Measurements from ENCODE around the gene IGF2.

The IGF2 gene

GRCh38 chr11:2102132-2102882 lies 36.9 kb downstream of the IGF2 start:
- no peak for DNase-seq

- DNase-seq: no peak
Measured at GRCh38 chr11:2101171-2101675, 38.0 kb downstream of the IGF2 start.

- peak; percentile 77 for DNase-seq
Measured at GRCh38 chr11:2100361-2101170, 38.6 kb downstream of the IGF2 start.

DNA sequence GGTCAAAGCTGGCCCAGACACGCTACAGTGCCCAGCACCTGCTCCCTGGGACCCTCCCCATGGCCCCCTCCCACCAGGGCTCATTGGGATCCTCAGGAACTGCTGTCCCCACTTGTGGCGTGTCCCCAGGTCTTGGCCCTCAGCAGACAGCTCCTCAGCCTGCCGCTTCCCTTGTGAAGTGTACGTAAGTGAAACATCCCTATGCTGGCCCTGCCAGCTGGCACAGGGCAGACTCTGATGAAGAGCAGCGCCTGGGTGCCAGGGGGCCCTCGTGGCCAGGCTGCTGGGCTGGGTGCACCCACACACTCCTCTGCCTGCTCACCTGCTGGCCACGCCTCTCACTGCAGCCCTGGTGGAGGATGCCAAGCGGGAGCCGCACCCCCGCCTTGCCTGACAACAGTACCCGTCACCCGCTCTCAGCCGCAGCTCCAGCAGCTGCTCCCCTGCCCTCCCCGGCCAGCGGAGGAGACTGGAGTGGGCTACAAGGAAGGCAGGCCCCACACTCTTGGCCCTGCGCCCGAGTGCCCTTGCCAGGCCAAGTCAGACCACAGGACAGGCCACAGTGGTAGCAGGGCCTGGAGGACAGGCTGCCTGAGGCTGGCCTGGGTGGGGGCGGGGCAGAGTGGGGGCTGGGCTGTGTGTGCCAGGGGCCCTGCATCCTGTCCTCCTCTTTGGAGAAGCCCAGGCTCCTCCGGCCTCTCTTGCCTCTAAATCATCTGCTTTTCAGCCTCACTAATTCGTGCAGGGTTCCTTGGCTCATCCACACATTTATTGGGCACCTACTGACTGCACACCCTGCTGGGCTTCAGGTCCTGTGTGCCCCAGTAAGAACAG lies 39.5 kb downstream of the IGF2 start:
- peak; percentile 25 for DNase-seq

GRCh38 chr11:2098691-2099515 lies 40.3 kb downstream of the IGF2 start:
- peak; percentile 72 for DNase-seq

GRCh38 chr11:2097998-2098690 lies 41.0 kb downstream of the IGF2 start:
- no peak for DNase-seq

DNA sequence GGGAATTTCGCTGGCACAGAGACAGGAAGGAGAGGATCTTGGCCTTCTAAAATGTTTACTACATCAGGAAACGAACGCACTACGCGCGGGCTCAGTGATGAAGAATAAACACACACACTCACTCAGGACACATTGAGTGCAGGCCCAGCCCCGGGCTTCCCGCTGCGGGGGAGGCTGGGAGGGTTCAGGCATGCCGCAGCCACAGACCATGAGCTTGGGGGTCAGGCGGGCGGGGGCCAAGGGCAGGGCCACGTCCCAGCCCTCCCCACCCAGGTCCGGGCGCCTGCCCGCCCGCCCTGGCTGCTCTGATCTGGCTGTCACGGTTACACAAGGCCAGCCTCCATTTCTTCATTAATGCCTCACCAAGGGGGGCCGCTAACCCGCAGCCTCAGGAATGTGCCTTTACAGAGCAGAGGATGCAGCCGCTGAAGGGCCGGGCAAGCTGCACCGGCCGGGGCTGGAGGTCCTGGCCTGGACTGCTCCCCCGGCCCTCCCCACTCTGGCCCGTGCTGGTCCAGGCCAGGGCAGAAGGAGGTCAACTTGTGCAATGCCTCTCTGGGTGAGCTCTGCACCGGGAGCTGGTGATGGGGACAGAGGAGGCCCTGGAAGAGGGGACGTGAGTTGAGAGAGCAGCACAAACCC lies 41.7 kb downstream of the IGF2 start:
- DNase-seq: peak; percentile 35

DNA sequence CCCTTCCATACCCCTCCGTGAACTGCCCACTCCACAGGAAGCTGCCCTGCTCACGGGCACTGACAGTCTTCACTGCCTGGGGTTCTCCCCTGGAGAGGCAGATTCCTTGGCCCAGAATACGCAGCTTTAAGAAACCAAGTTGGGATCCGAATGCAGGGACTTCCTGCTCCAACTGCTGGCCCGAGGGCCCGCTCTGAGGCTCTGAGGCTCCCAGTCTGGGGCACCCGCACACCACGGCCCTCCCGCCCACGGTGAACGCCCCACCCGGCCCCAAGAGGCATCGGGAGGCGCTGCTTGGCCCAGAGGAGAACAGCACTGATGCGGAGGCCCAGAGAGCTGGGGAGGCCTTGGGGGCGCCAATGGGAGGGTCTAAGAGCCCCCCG lies 42.3 kb downstream of the IGF2 start:
- DNase-seq: peak; percentile 4

- no peak for DNase-seq
Measured at GRCh38 chr11:2096011-2096918, 42.9 kb downstream of the IGF2 start.

DNA sequence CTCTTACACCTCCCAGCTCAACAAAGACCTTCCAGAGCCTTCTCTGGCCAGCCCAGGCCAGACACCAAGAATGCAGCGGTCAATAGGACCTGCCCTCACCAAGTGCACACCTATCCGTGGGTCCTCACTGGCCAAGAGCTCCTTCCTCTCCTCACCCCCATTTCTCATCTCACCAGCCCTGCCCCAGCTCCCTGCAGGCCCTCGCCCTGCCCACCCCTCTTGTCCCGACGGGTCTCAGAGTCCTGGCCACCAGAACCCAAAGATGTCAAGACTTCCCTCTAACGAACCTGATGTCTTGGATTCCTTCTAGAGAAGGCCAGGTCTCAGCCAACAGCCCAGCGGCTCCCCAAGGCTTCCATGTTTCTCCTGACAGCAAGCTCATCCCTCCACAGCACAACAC lies 43.6 kb downstream of the IGF2 start:
- no peak for DNase-seq

DNA sequence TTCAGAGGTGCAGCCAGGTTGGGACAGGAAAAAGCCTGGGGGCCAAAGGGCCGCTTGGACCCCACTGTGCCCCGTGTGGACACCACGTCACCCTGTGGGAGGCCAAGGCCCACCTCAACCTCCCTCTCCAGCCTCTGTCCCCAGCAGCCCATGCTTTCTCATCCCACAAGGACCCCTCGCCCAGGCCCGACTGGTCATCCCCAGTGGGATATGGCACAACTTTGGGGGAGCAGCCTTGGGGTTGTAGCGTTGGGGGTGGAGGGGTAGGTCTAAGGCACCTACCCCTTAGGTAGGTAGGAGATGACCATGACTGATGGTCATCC lies 44.0 kb downstream of the IGF2 start:
- DNase-seq: no peak

DNA sequence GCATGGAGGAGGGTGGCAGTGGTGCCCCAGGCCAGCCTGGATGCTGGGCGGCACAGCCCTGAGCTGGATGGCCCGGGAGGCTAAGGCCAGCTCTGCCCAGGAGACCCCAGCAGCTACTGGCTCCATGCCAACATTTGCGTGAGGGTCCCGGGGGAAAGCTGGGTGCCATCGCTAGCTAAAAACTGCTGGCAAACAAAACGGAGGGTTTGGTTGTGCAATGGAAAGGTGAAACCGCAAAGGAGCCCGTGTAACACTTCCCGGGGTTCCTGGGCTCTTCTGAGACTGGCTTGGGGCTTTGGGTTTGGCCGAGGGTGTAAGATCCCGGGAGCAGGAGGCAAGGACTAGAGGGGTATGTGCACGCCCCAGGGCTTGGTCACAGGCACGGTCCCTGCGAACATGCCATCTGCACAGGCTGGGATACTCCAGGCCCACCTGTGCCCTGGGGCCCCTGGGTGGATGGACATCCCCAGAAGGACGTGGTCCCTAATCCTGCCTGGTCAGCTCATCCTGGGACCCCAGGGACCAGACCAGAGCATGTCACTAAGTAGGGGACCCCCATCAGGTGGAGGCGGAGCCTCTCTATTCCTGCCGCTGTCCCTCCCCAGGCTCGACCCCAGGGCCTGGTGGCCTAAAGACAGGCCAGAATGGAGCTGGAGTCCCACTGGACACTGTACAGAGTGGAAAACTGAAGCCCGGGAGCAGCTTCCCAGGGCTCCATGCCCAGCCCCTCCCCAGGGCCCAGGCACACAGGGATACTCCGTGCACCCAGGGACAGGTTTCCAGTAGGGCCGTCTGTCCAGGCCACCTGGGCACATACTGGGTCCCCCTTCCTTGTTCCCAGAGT lies 44.6 kb downstream of the IGF2 start:
- no peak for DNase-seq

DNA sequence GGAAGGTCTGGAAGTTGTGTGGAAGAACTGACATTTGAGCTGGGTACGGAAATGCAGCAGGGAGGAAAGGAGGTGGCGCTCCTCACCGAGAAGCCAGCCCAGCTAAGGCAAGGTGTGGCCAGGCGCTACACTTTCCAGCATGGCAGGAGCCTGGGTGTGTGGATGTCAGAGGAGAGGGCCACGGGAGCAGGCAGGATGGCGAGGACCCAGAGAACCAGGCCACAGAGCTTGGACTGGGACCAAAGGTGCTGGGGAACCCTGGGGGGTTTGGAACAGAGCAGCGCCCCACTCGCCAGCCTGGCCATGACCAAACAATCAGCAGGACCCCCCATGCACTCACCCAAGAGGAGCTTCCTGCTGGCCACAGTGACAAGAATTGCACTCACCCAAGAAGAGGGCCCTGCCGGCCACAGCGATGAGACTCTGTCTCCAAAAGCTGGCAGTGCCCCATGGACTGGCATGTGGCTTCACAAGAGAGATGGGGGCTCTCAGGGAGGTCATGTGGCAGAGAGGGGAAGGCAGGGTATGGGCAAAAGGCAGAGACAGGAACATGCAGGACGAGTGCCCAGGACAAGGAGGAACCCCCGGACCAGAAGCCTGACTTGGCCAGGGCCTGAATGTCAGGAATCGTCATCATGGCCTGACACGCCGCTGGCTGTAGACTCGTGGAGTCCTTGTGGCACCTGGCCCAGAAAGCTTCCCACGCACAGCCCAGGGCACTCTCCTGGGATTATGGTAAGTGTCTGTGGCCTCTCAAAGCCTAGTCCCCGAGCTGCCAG lies 45.4 kb downstream of the IGF2 start:
- no peak for DNase-seq

DNA sequence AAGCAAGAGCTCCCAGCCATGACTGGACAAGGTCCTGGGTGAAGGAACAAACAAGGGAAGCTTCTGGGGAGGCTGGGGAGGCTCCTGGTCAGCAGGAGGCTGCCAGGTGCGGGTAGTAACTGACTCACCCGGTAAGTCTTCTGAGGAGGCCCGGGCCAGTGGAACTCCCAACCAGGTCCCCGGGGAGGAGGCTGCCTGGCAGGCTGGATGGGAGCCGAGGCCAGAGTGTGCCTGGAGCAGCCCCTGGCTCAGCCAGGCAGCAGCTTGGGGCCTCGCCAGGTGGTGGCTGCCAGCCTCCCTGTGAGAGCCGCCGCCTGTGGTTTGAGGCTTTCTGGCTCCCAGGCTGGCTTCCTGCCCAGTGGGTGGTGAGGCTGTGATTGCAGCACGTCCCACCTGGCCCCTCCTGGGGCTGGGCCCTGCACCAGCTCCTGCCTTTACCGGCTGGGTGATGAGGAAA lies 46.2 kb downstream of the IGF2 start:
- peak; percentile 41 for DNase-seq

DNA sequence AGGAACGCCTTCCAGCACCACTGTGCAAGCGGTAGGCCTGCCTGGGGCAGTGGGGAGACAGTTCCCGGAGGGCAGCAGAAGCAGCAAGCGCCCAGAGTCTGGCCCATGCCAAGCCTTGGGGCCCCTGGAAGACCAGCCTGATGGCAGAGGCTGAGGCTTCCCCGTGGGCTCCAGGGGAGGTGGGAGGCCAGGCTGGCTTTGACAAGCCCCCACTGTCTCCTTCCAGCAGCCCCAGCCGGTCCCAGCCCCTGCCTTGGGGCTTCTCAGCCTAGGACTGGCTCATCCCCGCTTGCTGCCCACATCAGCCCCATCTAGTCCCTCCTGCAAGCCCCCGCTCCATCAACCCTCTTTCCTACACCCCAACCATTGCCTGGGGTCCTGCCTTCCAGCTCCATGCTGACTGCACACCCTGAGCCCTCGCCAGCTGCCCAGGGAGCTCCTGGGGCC lies 46.7 kb downstream of the IGF2 start:
- DNase-seq: no peak

- DNase-seq: no peak
Measured at GRCh38 chr11:2091786-2092463, 47.3 kb downstream of the IGF2 start.

DNA sequence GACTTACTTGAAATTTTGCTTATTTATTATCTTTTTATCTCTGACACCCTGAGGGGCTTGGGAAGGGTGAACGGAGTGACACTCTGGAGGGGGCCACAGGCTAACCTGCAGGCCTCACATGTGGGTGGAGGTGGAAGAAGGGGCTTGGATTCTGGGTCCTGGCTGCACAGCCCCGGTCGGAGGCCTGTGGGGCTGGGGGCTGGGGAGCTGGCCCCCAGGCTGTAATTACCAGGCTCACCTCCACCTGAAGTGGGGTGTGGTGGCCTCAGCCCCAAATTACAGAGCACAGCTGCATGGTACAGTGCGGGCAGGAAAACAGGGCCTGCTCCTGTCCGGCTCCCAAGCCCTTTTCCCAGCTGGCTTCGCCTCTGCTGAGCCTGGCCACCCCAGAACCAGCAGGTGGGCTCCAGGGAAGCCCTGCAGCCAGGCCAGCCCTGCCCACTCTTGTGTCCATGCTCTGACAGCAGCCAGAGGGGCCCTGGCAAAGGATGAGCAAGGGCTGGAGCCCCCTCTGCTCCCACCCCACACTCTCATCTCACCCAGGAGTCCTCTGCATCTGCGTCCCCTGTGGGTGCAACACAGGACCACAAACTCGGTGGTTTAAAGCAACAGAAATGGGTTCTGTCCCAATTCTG lies 48.0 kb downstream of the IGF2 start:
- no peak for DNase-seq
